Endothelial cell of umbilical vein (primary cell): ENCODE results near the gene CEP85. TPM values are rescaled to one million over a fixed set of nuclear protein-coding genes. Genes with fewer than 3 reads are reported as not detected.

ENCODE experiments used
- BruUV-seq: library from RNA; stranded (reverse); fragments of 400-500 nt; replicated peaks from 2 replicates; lab custom pipeline; 2021; lab: Mats Ljungman, UMichigan
- CTCF ChIA-PET: fragments of 300-600, 350-600 bp; sonication (Branson Sonifier 250); formaldehyde crosslinking; loops from one replicate; lab custom pipeline; 2021; ENCODE audit warnings: antibody characterized with exemption, inconsistent platforms; lab: Charles Lee
- POLR2A ChIA-PET: fragments of 300-600, 350-600 bp; sonication (Branson Sonifier 250); formaldehyde crosslinking; loops from one replicate; lab custom pipeline; 2021; ENCODE audit warnings: antibody characterized with exemption, inconsistent platforms; lab: Charles Lee
- DNase-seq: peaks from one replicate; pipeline ENCODE4 v3.0.0-alpha.2; 2011; ENCODE audit warnings: low read depth, low spot score
- FAIRE-seq: peaks from 2 replicates; lab custom pipeline; 2011; peaks lifted over from hg19 to GRCh38; lab: Jason Lieb, UNC
- H2AFZ ChIP-seq: 2 replicates; pipeline ENCODE4 v1.6.0; 2012; ENCODE audit warnings: low read depth, low read length, control low read depth, inconsistent platforms
- H3K27ac ChIP-seq: 2 replicates; pipeline ENCODE4 v1.5.1; 2011; ENCODE audit warnings: low read depth, mild to moderate bottlenecking, control low read depth, low read length, moderate library complexity; ENCODE audit not compliant: insufficient read depth
- H3K27me3 ChIP-seq, 2 experiments: 2 replicates each; pipeline versions ENCODE4 v1.6.0 to v1.6.1; 2011; ENCODE audit warnings: low read length in 2 of 2, mixed read lengths in 1 of 2; ENCODE audit not compliant: control insufficient read depth in 2 of 2, insufficient read depth in 2 of 2
- H3K36me3 ChIP-seq, 2 experiments: 2 replicates in 1 of 2; 3 replicates in 1 of 2; pipeline ENCODE4 v1.5.1; 2011; ENCODE audit warnings: low read length in 2 of 2, mild to moderate bottlenecking in 1 of 2, moderate library complexity in 1 of 2; ENCODE audit not compliant: control insufficient read depth in 2 of 2, insufficient read depth in 2 of 2; ENCODE audit errors: extremely low read depth in 1 of 2
- H3K4me1 ChIP-seq: 3 replicates; pipeline ENCODE4 v1.5.1; 2011; ENCODE audit warnings: mild to moderate bottlenecking, low read length; ENCODE audit not compliant: control insufficient read depth, insufficient read depth; ENCODE audit errors: extremely low read depth
- H3K4me2 ChIP-seq: 2 replicates; pipeline ENCODE4 v1.6.1; 2011; ENCODE audit warnings: low read length, control low read depth, mixed read lengths; ENCODE audit not compliant: insufficient read depth
- H3K4me3 ChIP-seq, 3 experiments: fragments of 200-600 bp in 1 of 3; sonication (generic), shearing (Covaris generic) in 1 of 3; replicated peaks in 1 of 3; 2 replicates each; pipeline ENCODE4 v1.5.1; 2011 to 2016; ENCODE audit warnings: control low read depth in 3 of 3, low read length in 3 of 3, mild to moderate bottlenecking in 2 of 3, inconsistent platforms in 1 of 3, low read depth in 1 of 3, moderate library complexity in 1 of 3; ENCODE audit not compliant: insufficient read depth in 1 of 3
- H3K79me2 ChIP-seq: 2 replicates; pipeline ENCODE4 v1.6.0; 2012; ENCODE audit warnings: low read length, inconsistent platforms; ENCODE audit not compliant: control insufficient read depth, insufficient read depth
- H3K9ac ChIP-seq: replicated peaks from 2 replicates; pipeline ENCODE3; 2011; ENCODE audit warnings: low read length, control low read depth; ENCODE audit not compliant: insufficient read depth; ENCODE audit errors: extremely low read depth
- H3K9me1 ChIP-seq: replicated peaks from 3 replicates; pipeline ENCODE4 v1.6.0; 2011; ENCODE audit warnings: mild to moderate bottlenecking, low read length; ENCODE audit not compliant: control insufficient read depth, insufficient read depth; ENCODE audit errors: extremely low read depth
- H3K9me3 ChIP-seq: replicated peaks from 2 replicates; pipeline ENCODE4 v1.5.1; 2012; ENCODE audit warnings: low read length, inconsistent platforms; ENCODE audit not compliant: control insufficient read depth, insufficient read depth
- H4K20me1 ChIP-seq: replicated peaks from 2 replicates; pipeline ENCODE3; 2011; ENCODE audit warnings: mild to moderate bottlenecking, low read length; ENCODE audit not compliant: control insufficient read depth, insufficient read depth; ENCODE audit errors: extremely low read depth
- EZH2 ChIP-seq: IDR thresholded peaks from 2 replicates; pipeline ENCODE4 v1.6.1; 2012; ENCODE audit warnings: borderline replicate concordance, low read depth, mild to moderate bottlenecking, moderate library complexity, low read length, inconsistent platforms; ENCODE audit not compliant: severe bottlenecking
- FOS ChIP-seq: IDR thresholded peaks from 2 replicates; pipeline ENCODE4 v1.6.1; 2011; ENCODE audit warnings: mild to moderate bottlenecking, low read length, moderate library complexity, borderline replicate concordance; ENCODE audit not compliant: insufficient read depth
- GATA2 ChIP-seq: IDR thresholded peaks from 2 replicates; pipeline ENCODE4 v1.7.0; 2011; ENCODE audit warnings: low read depth, mild to moderate bottlenecking, moderate library complexity, mixed read lengths, low read length; ENCODE audit not compliant: insufficient read length, insufficient read depth
- JUN ChIP-seq: IDR thresholded peaks from 2 replicates; pipeline ENCODE4 v1.6.1; 2011; ENCODE audit warnings: borderline replicate concordance, low read depth; ENCODE audit not compliant: insufficient read length, insufficient read depth
- MYC ChIP-seq: IDR thresholded peaks from one replicate; pipeline ENCODE4 v1.6.1; 2011; ENCODE audit warnings: mild to moderate bottlenecking, low read depth, low read length
- POLR2A ChIP-seq: IDR thresholded peaks from 2 replicates; pipeline ENCODE4 v1.6.1; 2012; ENCODE audit warnings: low read depth, mild to moderate bottlenecking, control low read depth, low read length
- POLR2AphosphoS5 ChIP-seq: IDR thresholded peaks from 2 replicates; pipeline ENCODE4 v1.6.1; 2012; ENCODE audit warnings: low read depth, mild to moderate bottlenecking, control low read depth, low read length, moderate library complexity; ENCODE audit not compliant: insufficient read depth
- dilution Hi-C: fragments of 300-500 bp; cut with MboI; formaldehyde crosslinking; loops from one replicate; pipeline ENCODE4 v1.15.0; 2019; ENCODE audit warnings: low sequenced_read_pairs; ENCODE audit not compliant: extremely low pct_ligation_motif_present
- intact Hi-C: fragments of 100-400 bp; cut with micrococcal nuclease; formaldehyde crosslinking; loops from one replicate; pipeline ENCODE4 v1.10.0; 2022
- polyA plus RNA-seq, 4 experiments: library from polyadenylated mRNA; depleted of rRNA in 3 of 4; stranded (reverse) in 3 of 4; unstranded in 1 of 4; fragments of >200 nt; gene quantifications; 2 replicates each; pipeline versions ENCODE4 v1.2.1 to v1.2.3, GENCODE V29; 2011 to 2012; ENCODE audit warnings: missing spikeins in 1 of 4
- total RNA-seq: library from RNA; stranded (reverse); gene quantifications from 2 replicates; pipeline ENCODE4 v1.2.3, GENCODE V29; 2021
- TF ChIP-seq, protein P1 (sequence below), 2 donors: IDR thresholded peaks; 1 replicate in 1 of 2; 2 replicates in 1 of 2; pipeline ENCODE4 v1.5.1; 2011; ENCODE audit warnings: low read length in 2 of 2, mild to moderate bottlenecking in 2 of 2, moderate library complexity in 2 of 2, control low read depth in 1 of 2, inconsistent platforms in 1 of 2, low read depth in 1 of 2; ENCODE audit not compliant: insufficient read depth in 1 of 2; ENCODE audit errors: extremely low read depth in 1 of 2
- TF ChIP-seq, protein P2 (sequence below): IDR thresholded peaks from 2 replicates; pipeline ENCODE4 v1.6.1; 2011; ENCODE audit not compliant: insufficient read depth, insufficient read length

Gene CEP85
- total and polyA plus RNA-seq, 2 donors (not counting 3 experiments of a cell fraction or from before 2014, with no cell fraction given) = 15.2 to 17.8 TPM

DNA sequence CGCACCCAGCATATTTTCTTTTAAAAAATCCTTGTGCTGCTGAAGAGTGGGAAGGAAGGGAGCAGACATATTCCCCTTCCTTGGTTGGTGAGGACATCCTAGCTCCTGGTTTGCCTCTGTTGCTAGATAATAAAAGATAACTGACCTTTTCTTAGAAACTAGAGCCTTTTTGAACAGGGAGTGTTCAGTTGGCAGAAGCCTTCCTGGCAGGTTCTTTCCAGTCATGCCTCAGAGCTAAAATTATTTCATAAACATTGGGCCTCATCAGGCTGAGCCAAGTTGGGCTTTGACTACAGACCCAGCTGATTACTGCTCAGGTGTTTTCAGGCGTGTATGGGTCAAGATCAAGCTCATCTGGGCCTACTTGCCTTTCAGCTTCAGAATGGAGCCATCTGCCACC is 23.2 kb downstream of the CEP85 start:
- no peak overlapping the region for H3K27ac ChIP-seq
- intact Hi-C loops = no loop called here
- no peaks in the 10 kb centered on the region for H4K20me1 ChIP-seq
- FAIRE-seq = no peak
- H3K4me3 ChIP-seq = no peak overlapping the region
- POLR2A ChIA-PET = no interaction called here
- H2AFZ ChIP-seq = no peak overlapping the region
- DNase-seq = no peak
- peaks cover 5% of the 10 kb centered on the region for H3K79me2 ChIP-seq
- dilution Hi-C loops = no loop called here
- H3K9ac ChIP-seq = no peak overlapping the region
- H3K36me3 ChIP-seq = peaks cover 11% of the 10 kb centered on the region in 2 experiments
- no peak overlapping the region for H3K4me2 ChIP-seq
- H3K9me3 ChIP-seq = no peaks in the 10 kb centered on the region
- no peaks in the 10 kb centered on the region for H3K9me1 ChIP-seq
- no peaks in the 10 kb centered on the region for H3K4me1 ChIP-seq
- CTCF ChIA-PET = interaction anchor here (0.7 to 1.9 kb wide), 4 partner anchors 13 to 28 kb away, joined by 3 to 11 read pairs (median 4); partner anchors contain the start of gene CEP85
- TF ChIP-seq MYC = no peak
- no peak for TF ChIP-seq EZH2
- TF ChIP-seq, protein P1, sequence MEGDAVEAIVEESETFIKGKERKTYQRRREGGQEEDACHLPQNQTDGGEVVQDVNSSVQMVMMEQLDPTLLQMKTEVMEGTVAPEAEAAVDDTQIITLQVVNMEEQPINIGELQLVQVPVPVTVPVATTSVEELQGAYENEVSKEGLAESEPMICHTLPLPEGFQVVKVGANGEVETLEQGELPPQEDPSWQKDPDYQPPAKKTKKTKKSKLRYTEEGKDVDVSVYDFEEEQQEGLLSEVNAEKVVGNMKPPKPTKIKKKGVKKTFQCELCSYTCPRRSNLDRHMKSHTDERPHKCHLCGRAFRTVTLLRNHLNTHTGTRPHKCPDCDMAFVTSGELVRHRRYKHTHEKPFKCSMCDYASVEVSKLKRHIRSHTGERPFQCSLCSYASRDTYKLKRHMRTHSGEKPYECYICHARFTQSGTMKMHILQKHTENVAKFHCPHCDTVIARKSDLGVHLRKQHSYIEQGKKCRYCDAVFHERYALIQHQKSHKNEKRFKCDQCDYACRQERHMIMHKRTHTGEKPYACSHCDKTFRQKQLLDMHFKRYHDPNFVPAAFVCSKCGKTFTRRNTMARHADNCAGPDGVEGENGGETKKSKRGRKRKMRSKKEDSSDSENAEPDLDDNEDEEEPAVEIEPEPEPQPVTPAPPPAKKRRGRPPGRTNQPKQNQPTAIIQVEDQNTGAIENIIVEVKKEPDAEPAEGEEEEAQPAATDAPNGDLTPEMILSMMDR (IDR thresholded peaks at IDR 0.05; ENCODE audit: extremely low read depth in 1 of 2, insufficient read depth in 1 of 2, low read depth in 1 of 2, low read length in 2 of 2) = no peak
- TF ChIP-seq POLR2A = no peak
- TF ChIP-seq FOS = no peak
- TF ChIP-seq, protein P2, sequence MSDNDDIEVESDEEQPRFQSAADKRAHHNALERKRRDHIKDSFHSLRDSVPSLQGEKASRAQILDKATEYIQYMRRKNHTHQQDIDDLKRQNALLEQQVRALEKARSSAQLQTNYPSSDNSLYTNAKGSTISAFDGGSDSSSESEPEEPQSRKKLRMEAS = no peak
- no peak for TF ChIP-seq JUN
- TF ChIP-seq GATA2 = no peak
- no peak for TF ChIP-seq POLR2AphosphoS5
- BruUV-seq = no TSS peak
- H3K27me3 ChIP-seq = no peaks in the 10 kb centered on the region
